CD4-positive, alpha-beta T cell treated with Interleukin-15 for 4 hours (primary cell): ENCODE data around the gene CNTN4.

ENCODE experiments used
- DNase-seq: peaks from one replicate; pipeline ENCODE4 v3.0.0-alpha.2; 2020; ENCODE audit warnings: low spot score

The CNTN4 gene

GRCh38 chr3:2392981-2393380 is 294.3 kb downstream of the CNTN4 start:
- no peak for DNase-seq

GRCh38 chr3:2415083-2415482 is 316.4 kb downstream of the CNTN4 start:
- DNase-seq, result no peak

DNA sequence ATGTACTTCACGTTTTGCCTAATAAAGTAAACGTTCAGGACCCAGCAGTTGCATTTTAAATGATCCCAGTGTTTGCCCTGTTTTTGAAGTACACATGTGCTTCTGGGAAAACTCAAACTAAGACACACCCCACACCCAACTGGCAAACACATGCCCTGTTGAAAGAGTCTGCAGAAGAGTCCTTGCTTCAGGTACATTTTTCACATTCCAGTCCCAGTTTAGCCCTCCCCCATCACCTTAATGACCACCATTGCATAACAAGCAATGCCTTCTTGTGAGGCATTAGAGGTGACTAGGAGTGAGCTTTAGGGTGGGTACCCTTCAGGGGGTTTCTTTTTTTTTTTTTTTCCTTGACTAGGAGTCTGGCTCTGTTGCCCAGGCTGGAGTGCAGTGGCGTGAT is 322.3 kb downstream of the CNTN4 start:
- DNase-seq, result no peak

DNA sequence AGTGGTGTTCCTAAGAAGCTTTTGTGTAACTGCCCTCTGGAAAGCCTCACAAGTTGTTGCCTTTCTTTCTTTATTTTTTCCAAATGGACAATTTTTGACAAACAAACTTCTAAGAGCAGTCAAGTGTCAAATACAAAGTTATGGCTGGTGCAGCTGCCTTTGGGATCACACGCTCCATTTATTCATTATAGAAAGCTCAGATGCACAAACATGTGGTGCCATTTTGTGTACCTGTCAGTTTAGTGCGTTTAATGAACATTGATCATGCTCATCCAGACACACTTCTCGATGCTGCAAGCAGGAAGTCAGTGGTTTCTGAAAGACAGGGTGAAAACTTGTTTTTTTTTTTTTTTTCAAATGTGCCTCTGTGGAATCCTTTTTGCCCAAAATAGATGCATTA is 324.5 kb downstream of the CNTN4 start:
- DNase-seq, result no peak

- DNase-seq, result no peak
Observed at GRCh38 chr3:2441558-2441957, 342.9 kb downstream of the CNTN4 start.

- no peak for DNase-seq
Observed at GRCh38 chr3:2446146-2446545, 347.5 kb downstream of the CNTN4 start.

DNA sequence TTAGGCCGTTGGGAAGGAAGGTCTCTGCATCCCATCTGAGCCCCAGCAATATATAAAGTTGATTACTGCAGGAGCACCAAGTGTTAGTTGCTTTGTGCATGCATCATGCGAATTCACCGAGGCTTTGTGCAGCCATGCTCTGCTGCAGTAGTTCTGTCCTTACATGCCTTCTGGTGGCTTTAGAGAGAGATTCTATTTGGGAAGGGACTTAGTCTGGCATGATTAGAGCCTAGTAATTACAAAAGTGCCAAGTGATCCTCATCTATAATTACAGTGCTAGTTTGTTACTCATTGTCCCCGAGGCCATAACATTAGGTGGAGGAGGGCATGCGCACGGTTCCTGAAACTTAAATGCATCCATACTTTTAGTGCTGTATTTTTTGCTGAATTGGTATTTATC is 353.6 kb downstream of the CNTN4 start:
- no peak for DNase-seq

DNA sequence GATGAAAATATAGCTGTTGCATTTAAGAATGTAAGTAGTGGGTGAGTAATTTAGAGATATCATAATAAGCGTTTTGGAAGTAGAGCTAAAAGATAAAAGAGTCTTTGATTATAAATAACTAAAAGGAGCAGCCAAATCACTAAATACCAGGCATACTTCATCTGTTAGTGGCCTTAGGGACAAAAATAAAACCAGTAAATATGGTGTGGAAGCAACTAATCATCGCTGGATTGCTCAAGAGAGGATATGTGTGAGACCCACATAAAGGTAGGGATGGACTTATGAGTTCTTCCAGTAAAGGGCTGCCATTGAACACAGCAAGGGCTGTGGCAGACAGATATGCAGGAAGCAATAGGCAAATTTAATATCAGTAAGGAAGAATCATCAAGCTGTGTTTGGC is 356.2 kb downstream of the CNTN4 start:
- no peak for DNase-seq

- DNase-seq, result no peak
Observed at GRCh38 chr3:2456788-2457187, 358.1 kb downstream of the CNTN4 start.

DNA sequence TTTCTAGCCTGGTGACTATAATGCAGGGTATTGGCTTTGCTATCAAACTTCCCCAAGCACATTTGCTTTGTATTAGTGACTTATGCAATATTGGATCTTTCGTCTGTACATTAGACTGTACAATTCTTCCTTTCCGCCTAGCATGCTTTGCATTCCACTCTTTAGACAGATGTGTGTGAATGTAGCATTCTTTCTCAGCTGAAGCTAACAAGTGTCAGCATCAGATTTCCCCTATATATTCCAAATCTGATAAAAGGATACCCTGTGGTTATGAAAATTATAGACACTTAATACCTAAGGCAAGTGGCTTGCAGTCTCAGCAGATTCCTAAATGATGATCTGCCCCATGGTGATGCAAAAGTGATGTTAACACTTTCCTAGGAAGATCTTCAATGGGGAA is 360.1 kb downstream of the CNTN4 start:
- no peak for DNase-seq

DNA sequence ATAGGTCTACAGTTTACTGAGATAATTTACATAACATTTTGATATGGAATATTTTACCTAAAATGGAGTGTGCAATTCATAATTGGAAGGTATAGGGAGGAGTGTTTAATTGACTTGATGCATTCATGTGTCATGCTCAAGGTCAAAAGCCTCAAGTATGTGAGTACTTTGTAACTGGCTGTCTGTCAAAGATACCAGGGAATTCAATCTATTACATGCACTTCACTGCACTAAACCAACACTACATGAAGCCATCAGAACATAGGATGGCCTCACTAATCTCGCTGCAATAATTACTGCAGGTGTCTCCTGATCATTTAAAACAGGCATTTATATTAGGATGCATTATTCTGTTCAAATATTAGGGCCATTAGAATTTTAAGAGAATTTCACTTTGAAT is 367.2 kb downstream of the CNTN4 start:
- DNase-seq, result no peak

DNA sequence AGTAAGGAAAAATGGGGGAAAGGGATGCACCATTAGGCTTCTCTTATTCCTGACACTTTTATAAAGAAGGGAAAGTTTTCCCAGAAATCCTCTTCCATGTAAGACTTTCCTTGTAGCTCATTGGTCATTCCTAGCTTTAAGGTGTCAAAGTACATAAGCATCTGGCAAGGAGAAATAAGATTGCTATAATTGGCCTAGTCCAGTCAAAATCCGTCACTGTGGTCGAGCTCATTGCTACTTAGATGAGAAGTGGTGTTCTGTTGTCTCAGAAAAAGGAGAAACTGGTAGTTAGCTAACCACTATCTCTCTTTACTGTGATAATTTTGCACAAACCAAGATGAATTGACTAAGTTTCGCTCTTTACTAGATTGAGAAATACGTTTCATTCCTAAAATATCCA is 370.1 kb downstream of the CNTN4 start:
- DNase-seq, result no peak

DNA sequence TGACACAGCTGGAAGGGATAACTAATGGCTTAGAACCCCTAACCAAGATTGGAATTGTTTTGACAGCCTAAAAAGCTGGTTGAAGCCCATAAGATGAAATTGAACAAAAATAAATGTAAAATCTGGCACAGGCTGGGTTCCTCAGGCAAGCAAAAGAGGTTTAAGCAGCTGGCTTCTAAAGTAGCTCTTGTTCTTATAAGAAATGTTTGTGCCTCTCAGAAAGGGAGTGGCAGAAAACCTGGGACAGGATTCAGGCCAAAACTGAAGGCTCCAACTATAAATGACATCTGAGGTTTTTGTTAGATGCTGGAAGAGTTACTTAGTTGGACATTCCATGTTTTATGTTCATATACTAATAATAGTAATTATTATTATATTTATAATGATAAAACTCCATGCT is 378.3 kb downstream of the CNTN4 start:
- DNase-seq, result no peak

DNA sequence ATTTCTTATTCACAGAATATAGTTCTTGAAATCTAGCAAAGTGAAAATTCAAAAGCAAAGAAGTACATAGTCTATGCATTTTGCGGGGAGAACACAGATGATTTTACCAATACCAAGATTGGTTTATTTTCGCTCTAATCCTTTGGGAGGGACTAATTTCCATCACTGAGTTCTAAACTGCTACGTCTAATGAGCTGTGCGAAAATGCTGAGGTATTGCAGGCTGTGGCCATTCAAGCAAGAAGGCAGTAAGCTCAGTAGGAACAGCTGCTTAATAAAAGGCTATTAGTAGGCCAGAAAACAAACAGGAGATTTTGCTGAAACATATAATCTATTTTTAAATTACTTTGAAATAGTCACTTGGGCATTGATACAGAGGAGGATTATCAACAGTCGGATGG is 379.0 kb downstream of the CNTN4 start:
- no peak for DNase-seq

GRCh38 chr3:2484162-2485026 is 385.7 kb downstream of the CNTN4 start:
- no peak for DNase-seq

GRCh38 chr3:2485027-2485375 is 386.3 kb downstream of the CNTN4 start:
- no peak for DNase-seq

DNA sequence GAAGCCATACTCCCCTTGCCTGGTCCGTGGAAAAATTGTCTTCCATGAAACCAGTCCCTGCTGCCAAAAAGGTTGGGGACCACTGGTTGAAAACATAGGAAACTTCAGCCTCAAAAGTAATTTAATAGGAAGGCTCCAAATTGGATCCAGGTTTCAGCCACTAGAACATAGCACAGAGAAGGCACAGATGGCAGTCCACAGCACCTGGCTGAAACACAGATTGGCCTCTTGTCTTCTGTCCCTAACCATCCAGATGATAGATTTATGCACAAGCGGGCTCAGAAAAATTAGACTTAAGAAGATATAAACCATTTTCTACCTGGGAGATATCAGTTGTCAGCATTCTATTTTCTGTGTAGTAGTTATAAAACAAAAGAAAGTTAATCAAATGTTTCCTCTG is 397.1 kb downstream of the CNTN4 start:
- DNase-seq, result no peak

GRCh38 chr3:2504912-2505311 is 406.2 kb downstream of the CNTN4 start:
- DNase-seq, result no peak

DNA sequence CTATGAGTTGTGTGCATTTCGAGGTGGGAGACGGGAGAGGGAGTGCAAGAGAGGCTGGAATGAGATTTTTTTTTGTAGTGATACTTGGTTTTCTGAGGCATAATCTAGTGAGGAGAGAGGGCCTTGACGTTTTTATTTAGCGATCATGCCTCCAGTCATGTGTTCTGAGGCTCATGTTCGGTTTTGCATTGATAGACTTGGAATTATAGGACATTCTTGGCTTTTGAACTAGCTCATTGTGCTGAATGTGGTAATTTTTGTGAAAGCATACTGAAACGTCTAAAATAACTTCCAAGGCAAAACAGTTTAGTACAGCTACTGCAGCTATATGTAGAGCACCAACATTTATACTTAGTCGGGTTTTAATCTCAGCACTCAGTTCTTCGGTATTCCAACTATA is 408.1 kb downstream of the CNTN4 start:
- DNase-seq, result no peak

GRCh38 chr3:2510591-2511145 is 412.0 kb downstream of the CNTN4 start:
- DNase-seq, result no peak

DNA sequence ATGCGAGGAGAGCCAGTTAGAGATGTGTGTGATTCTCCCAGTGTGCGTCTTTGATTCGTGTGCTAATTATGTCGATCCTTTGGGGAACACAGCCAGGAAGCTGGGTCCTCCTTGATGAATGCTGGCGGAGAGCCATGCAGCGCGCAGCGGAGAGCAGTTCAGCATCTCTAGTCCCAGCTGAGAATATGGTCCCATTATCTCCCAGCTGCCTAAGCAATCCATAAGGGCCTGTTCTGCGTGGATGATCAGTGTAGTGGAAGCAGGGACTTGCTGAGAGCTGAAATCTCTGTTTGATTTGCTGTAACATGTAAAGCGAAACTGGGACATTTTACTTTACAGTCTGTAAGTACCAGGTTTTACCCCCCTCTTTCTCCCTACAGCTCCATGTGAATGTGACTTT is 412.7 kb downstream of the CNTN4 start:
- DNase-seq, result no peak

DNA sequence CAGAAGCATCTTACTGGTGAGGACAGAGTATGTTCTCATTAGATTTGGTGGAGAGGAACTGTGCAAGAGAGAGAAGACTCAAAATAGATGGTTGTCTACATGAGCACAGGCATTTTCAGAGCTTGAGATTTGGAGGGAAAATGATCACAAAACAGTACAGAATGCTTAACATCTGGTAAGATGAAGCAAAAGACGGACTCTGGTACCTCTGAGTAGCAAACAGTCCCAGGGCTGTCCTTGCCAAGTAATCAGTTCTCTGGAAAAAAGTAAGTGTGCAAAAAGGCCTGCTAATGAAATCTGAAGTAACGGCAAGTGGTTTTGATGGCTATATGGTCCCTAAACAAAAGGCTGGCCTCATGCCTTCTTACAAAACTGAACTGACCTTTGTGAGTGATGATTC is 414.2 kb downstream of the CNTN4 start:
- DNase-seq, result no peak

DNA sequence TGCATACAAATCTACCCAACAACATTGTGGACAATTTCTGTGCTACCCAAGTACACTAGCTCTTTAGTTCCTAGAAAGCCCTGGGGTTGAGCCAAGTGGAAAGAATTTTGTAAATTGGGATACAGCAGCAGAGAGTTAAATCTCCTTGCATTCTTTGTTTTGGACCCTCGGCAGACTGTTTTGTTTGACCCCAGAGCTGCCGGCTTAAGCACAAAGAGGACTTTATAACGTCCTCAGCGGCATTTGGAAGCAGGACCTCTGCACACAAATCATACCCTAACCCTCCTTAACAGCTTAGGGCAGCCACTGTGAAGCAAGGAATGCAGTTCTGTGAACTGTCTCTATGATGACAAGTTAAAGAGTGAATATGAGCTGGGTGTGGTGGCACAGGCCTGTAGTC is 415.3 kb downstream of the CNTN4 start:
- DNase-seq, result no peak

DNA sequence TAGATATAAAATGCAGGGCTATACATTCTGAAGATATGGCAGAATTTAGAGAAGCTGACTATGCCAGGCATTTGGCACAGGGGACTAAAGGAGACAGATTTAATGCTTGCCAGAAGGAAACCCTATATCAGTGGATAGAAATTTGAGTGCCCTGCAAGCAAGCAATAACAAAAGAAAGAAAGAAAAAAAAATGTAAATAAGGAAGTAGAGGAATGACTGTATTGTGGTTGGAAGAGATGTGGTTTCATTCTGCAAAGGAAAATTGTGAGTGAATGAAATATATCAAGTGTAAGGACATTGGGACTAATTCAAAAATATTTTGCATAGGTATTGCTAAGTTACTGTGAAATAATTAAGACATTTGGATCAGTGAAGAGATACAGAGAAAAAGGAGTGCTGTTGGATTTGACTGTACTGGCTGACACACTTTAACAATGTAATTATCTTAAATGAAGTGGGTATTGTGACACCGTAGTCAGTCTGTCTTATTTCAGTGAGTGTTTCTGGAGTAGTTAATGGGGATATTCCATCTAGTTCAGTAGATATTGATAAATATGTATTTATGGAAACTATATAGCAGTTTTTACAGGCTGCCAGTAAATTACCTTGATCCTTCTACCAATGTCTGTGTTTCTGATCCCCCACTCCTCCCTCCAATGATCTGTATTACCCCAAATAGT is 418.2 kb downstream of the CNTN4 start:
- DNase-seq, result no peak
